SK-N-SH (cell line): ENCODE results near the gene TMEM255B. TPM values are rescaled to one million over a fixed set of nuclear protein-coding genes. Genes with fewer than 3 reads are reported as not detected.
A peak's percentile ranks its signal among the peaks of the same experiment; 100 is the strongest.

Experiments used
- CTCF ChIA-PET: fragments of 300-600, 350-600 bp; formaldehyde crosslinking; extraction: SDS; loops from one replicate; lab custom pipeline; 2021; lab: Yijun Ruan, JAX
- POLR2A ChIA-PET: fragments of 350-600 bp; sonication (Branson Sonifier 250); formaldehyde crosslinking; extraction: SDS; loops from one replicate; lab custom pipeline; 2020; ENCODE audit warnings: antibody characterized with exemption, inconsistent platforms; lab: Yijun Ruan, JAX
- DNase-seq: peaks from one replicate; pipeline ENCODE4 v3.0.0; 2012
- H2AFZ ChIP-seq: fragments of 200-600 bp; sonication (generic); 2 replicates; pipeline ENCODE4 v1.8.1; 2016; ENCODE audit warnings: antibody characterized with exemption, mild to moderate bottlenecking, low read depth
- H3F3A ChIP-seq: fragments of 200-600 bp; sonication (generic); replicated peaks from 2 replicates; pipeline ENCODE3; 2016; ENCODE audit warnings: antibody characterized with exemption, mild to moderate bottlenecking; ENCODE audit not compliant: insufficient read depth
- H3K27ac ChIP-seq, 2 experiments: fragments of 200-500 bp in 1 of 2; fragments of 200-600 bp in 1 of 2; sonication (Bioruptor generic) in 1 of 2; sonication (generic), shearing (Covaris generic) in 1 of 2; 2 replicates each; pipeline versions ENCODE4 v1.5.1 to v1.6.1; 2014 to 2016; ENCODE audit warnings: low read depth in 2 of 2, inconsistent platforms in 1 of 2, low read length in 1 of 2, mild to moderate bottlenecking in 1 of 2, mixed read lengths in 1 of 2
- H3K27me3 ChIP-seq: fragments of 200-600 bp; sonication (generic), shearing (Covaris generic); 2 replicates; pipeline ENCODE4 v1.6.1; 2016; ENCODE audit warnings: mixed run types; ENCODE audit not compliant: insufficient read depth
- H3K36me3 ChIP-seq, 2 experiments: fragments of 200-500 bp in 1 of 2; fragments of 200-600 bp in 1 of 2; sonication (Bioruptor generic) in 1 of 2; sonication (generic) in 1 of 2; replicated peaks in 1 of 2; 2 replicates each; pipeline versions ENCODE3 to v1.5.1; 2014 to 2016; ENCODE audit warnings: low read length in 1 of 2, mild to moderate bottlenecking in 1 of 2; ENCODE audit not compliant: insufficient read depth in 2 of 2, control insufficient read depth in 1 of 2
- H3K4me1 ChIP-seq, 2 experiments: fragments of 200-500 bp in 1 of 2; fragments of 200-600 bp in 1 of 2; sonication (Bioruptor generic) in 1 of 2; sonication (generic), shearing (Covaris generic) in 1 of 2; 2 replicates each; pipeline versions ENCODE4 v1.5.1 to v1.6.1; 2014 to 2016; ENCODE audit warnings: low read depth in 1 of 2, low read length in 1 of 2, mixed run types in 1 of 2; ENCODE audit not compliant: insufficient read depth in 2 of 2, control insufficient read depth in 1 of 2
- H3K4me2 ChIP-seq: fragments of 200-600 bp; sonication (generic), shearing (Covaris generic); 2 replicates; pipeline ENCODE4 v1.6.1; 2017; ENCODE audit warnings: mixed run types
- H3K4me3 ChIP-seq, 2 experiments: fragments of 200-500 bp in 1 of 2; fragments of 200-600 bp in 1 of 2; sonication (Bioruptor generic) in 1 of 2; sonication (generic), shearing (Covaris generic) in 1 of 2; 2 replicates each; pipeline versions ENCODE4 v1.5.1 to v1.8.1; 2014 to 2016; ENCODE audit warnings: low read depth in 2 of 2, inconsistent platforms in 1 of 2, low read length in 1 of 2, mild to moderate bottlenecking in 1 of 2, mixed read lengths in 1 of 2, moderate library complexity in 1 of 2
- H3K79me2 ChIP-seq: fragments of 200-600 bp; sonication (generic); 2 replicates; pipeline ENCODE4 v1.8.1; 2017; ENCODE audit warnings: mild to moderate bottlenecking; ENCODE audit not compliant: insufficient read depth
- H3K9ac ChIP-seq: fragments of 200-600 bp; sonication (generic); 2 replicates; pipeline ENCODE4 v1.6.1; 2017; ENCODE audit warnings: mixed run types
- H3K9me2 ChIP-seq: fragments of 200-600 bp; sonication (generic); 2 replicates; pipeline ENCODE4 v1.6.1; 2017; ENCODE audit warnings: mixed run types
- H3K9me3 ChIP-seq: fragments of 200-600 bp; sonication (generic); 2 replicates; pipeline ENCODE4 v1.6.1; 2017; ENCODE audit warnings: mixed run types, mild to moderate bottlenecking, moderate library complexity
- H4K20me1 ChIP-seq: fragments of 200-600 bp; sonication (generic); 2 replicates; pipeline ENCODE4 v1.6.1; 2017; ENCODE audit warnings: mild to moderate bottlenecking, mixed run types; ENCODE audit not compliant: insufficient read depth
- CTCF ChIP-seq: fragments of 200-600 bp; sonication (generic); IDR thresholded peaks from 2 replicates; pipeline ENCODE4 v1.6.1; 2017; ENCODE audit warnings: antibody characterized with exemption, mild to moderate bottlenecking, moderate library complexity
- EZH2phosphoT487 ChIP-seq: fragments of 200-600 bp; sonication (generic); IDR thresholded peaks from 2 replicates; pipeline ENCODE4 v1.6.1; 2017; ENCODE audit warnings: low read depth, mixed run types, mild to moderate bottlenecking, antibody characterized with exemption, moderate library complexity, borderline replicate concordance
- FOSL2 ChIP-seq: IDR thresholded peaks from 2 replicates; pipeline ENCODE4 v1.4.0; 2012; ENCODE audit warnings: low read depth, mild to moderate bottlenecking, moderate library complexity, borderline replicate concordance
- FOXM1 ChIP-seq: IDR thresholded peaks from 2 replicates; pipeline ENCODE4 v1.4.0; 2012; ENCODE audit warnings: low read depth, mild to moderate bottlenecking
- GABPA ChIP-seq: IDR thresholded peaks from 2 replicates; pipeline ENCODE4 v1.4.0; 2012; ENCODE audit warnings: low read depth, mild to moderate bottlenecking
- GATA2 ChIP-seq: sonication (generic); formaldehyde crosslinking; IDR thresholded peaks from 2 replicates; pipeline ENCODE4 v1.5.0; 2020; ENCODE audit warnings: mild to moderate bottlenecking, missing genetic modification reagents
- JUND ChIP-seq: IDR thresholded peaks from 2 replicates; pipeline ENCODE4 v1.4.0; 2012
- MXI1 ChIP-seq: IDR thresholded peaks from 2 replicates; pipeline ENCODE4 v1.6.1; 2012; ENCODE audit warnings: mild to moderate bottlenecking, low read depth, low read length, improper control_type of control experiment
- SIN3A ChIP-seq: IDR thresholded peaks from 2 replicates; pipeline ENCODE4 v1.6.1; 2012; ENCODE audit warnings: low read depth, mild to moderate bottlenecking, low read length, moderate library complexity, borderline replicate concordance
- SMC3 ChIP-seq: IDR thresholded peaks from 2 replicates; pipeline ENCODE4 v1.6.1; 2012; ENCODE audit warnings: low read depth, low read length, improper control_type of control experiment
- TCF12 ChIP-seq: IDR thresholded peaks from 2 replicates; pipeline ENCODE4 v1.4.0; 2012
- TEAD4 ChIP-seq: IDR thresholded peaks from 2 replicates; pipeline ENCODE4 v1.4.0; 2012; ENCODE audit warnings: mild to moderate bottlenecking, borderline replicate concordance; ENCODE audit not compliant: insufficient read depth
- YY1 ChIP-seq: IDR thresholded peaks from 2 replicates; pipeline ENCODE4 v1.4.0; 2012; ENCODE audit warnings: low read depth, mild to moderate bottlenecking
- WGBS: methylation state at CpG from one replicate; pipeline ENCODE4 v1.1.6; 2017; ENCODE audit warnings: low lambda C conversion rate; 5-methylcytosine and 5-hydroxymethylcytosine counted together
- polyA plus RNA-seq, 3 experiments: library from polyadenylated mRNA; depleted of rRNA; stranded (reverse); fragments of >200 nt; gene quantifications; 2 replicates each; pipeline ENCODE4 v1.2.3, GENCODE V29; 2012
- TF ChIP-seq, protein P1 (sequence below): IDR thresholded peaks from 2 replicates; pipeline ENCODE4 v1.4.0; 2012; ENCODE audit warnings: low read depth

The TMEM255B gene
- polyA plus RNA-seq, 1 of the 3 experiments (the other 2 are of a cell fraction), result 14.8 TPM

GRCh38 chr13:113723410-113724015 is 35.5 kb upstream of the TMEM255B start:
- WGBS, result 83% methylated on average over 12 of the region's 13 CpGs
- Histone ChIP-seq H3F3A (peaks cover 13% of the 10 kb centered on the region), H4K20me1 (no peaks in the 10 kb centered on the region), H2AFZ (no peak overlapping the region), H3K27ac (no peak overlapping the region; a peak in 1 of 4 replicates), H3K79me2 (no peaks in the 10 kb centered on the region), H3K27me3 (no peaks in the 10 kb centered on the region), H3K4me2 (no peak overlapping the region), H3K4me3 (no peak overlapping the region), H3K9me3 (no peaks in the 10 kb centered on the region), H3K4me1 (peaks cover 0 to 23% of the 10 kb centered on the region in 2 experiments; a peak in 1 of 4 replicates), H3K9ac (no peak overlapping the region), H3K36me3 (no peaks in the 10 kb centered on the region), H3K9me2 (no peaks in the 10 kb centered on the region)
- ChIA-PET CTCF (no interaction called here), POLR2A (interaction anchor here (0.6 kb wide), 1 partner anchor 52 kb away, joined by 3 read pairs; no protein-coding TSS in a partner anchor)
- DNase-seq, result no peak
- TF ChIP-seq, protein P1, sequence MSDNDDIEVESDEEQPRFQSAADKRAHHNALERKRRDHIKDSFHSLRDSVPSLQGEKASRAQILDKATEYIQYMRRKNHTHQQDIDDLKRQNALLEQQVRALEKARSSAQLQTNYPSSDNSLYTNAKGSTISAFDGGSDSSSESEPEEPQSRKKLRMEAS, result no peak
- TF ChIP-seq EZH2phosphoT487 (no peak), SMC3 (no peak)

GRCh38 chr13:113724016-113724758 is 34.8 kb upstream of the TMEM255B start:
- POLR2A ChIA-PET, result no interaction called here
- H3K4me3 ChIP-seq, result peak overlapping the region; percentile 53 to 71
- DNase-seq, result no peak
- H3K27me3 ChIP-seq, result no peaks in the 10 kb centered on the region
- no peak for TF ChIP-seq YY1
- no peak for TF ChIP-seq MXI1
- TF ChIP-seq TCF12, result no peak
- TF ChIP-seq FOSL2, result no peak
- TF ChIP-seq TEAD4, result no peak
- TF ChIP-seq CTCF, result no peak
- TF ChIP-seq GATA2 (CRISPR knock-in tag), result no peak
- TF ChIP-seq FOXM1, result no peak
- no peak for TF ChIP-seq GABPA
- TF ChIP-seq SIN3A, result no peak
- TF ChIP-seq JUND, result no peak
- TF ChIP-seq, all 33 proteins: peak for 0
- Histone ChIP-seq H3K9ac (no peak overlapping the region), H3K9me3 (no peaks in the 10 kb centered on the region), H3F3A (peaks cover 13% of the 10 kb centered on the region), H2AFZ (no peak overlapping the region), H4K20me1 (no peaks in the 10 kb centered on the region), H3K36me3 (no peaks in the 10 kb centered on the region), H3K4me1 (peaks cover 0 to 28% of the 10 kb centered on the region in 2 experiments; a peak in 1 of 4 replicates), H3K9me2 (no peaks in the 10 kb centered on the region), H3K79me2 (no peaks in the 10 kb centered on the region), H3K4me2 (peak overlapping the region; percentile 86), H3K27ac (peak overlapping the region; percentile 10 to 81; a peak in 2 of 4 replicates)
- CTCF ChIA-PET, result interaction anchor here (0.6 to 1.7 kb wide), 27 partner anchors 8 to 562 kb away, joined by 3 to 19 read pairs (median 4); partner anchors contain the start of genes ATP4B and GRK1
- WGBS, result 84% methylated on average over 21 of the region's 30 CpGs
